CD4-positive, CD25-positive, alpha-beta regulatory T cell (primary cell): ENCODE measurements around the gene CHRD. TPM values are rescaled to one million over a fixed set of nuclear protein-coding genes. Genes with fewer than 3 reads are reported as not detected.

ENCODE experiments used
- ATAC-seq, 2 donors: fragments of 150-1000 bp; cut with Tn5 transposase; one replicate each; pipeline ENCODE4 v1.10.0; 2021; ENCODE audit warnings: low read depth in 2 of 2, moderate number of reproducible peaks in 2 of 2, moderate library complexity in 1 of 2
- DNase-seq, 3 donors: peaks; one replicate each; pipeline versions ENCODE4 v3.0.0 to v3.0.0-alpha.2; 2012 to 2022; ENCODE audit warnings: mixed read lengths in 1 of 3
- H3K27ac ChIP-seq: one replicate; pipeline ENCODE4 v1.7.0; 2013; ENCODE audit warnings: mild to moderate bottlenecking, low read length; ENCODE audit not compliant: insufficient read depth, poor library complexity, severe bottlenecking
- H3K27me3 ChIP-seq: one replicate; pipeline ENCODE4 v1.7.0; 2013; ENCODE audit warnings: low read length; ENCODE audit not compliant: control insufficient read depth, insufficient read depth
- H3K36me3 ChIP-seq: one replicate; pipeline ENCODE4 v1.7.0; 2013; ENCODE audit warnings: mild to moderate bottlenecking, low read length, moderate library complexity; ENCODE audit not compliant: control insufficient read depth, insufficient read depth
- H3K4me1 ChIP-seq: 2 replicates; pipeline ENCODE4 v1.7.0; 2013; ENCODE audit warnings: mild to moderate bottlenecking, low read length; ENCODE audit not compliant: insufficient read depth, control insufficient read depth, poor library complexity, severe bottlenecking
- H3K4me3 ChIP-seq: one replicate; pipeline ENCODE4 v1.7.0; 2013; ENCODE audit warnings: low read depth, mild to moderate bottlenecking, low read length, moderate library complexity
- H3K9me3 ChIP-seq, 2 experiments: 1 replicate in 1 of 2; 2 replicates in 1 of 2; pipeline ENCODE4 v1.7.0; 2013; ENCODE audit warnings: low read length in 2 of 2, mild to moderate bottlenecking in 1 of 2, moderate library complexity in 1 of 2; ENCODE audit not compliant: control insufficient read depth in 2 of 2
- H3K27ac Mint-ChIP-seq, 3 donors: one replicate each; pipeline ENCODE4 v1.8.0; 2020 to 2022; ENCODE audit warnings: mild to moderate bottlenecking in 3 of 3, mixed read lengths in 3 of 3, moderate library complexity in 2 of 3
- H3K27me3 Mint-ChIP-seq: one replicate; pipeline ENCODE4 v1.8.0; 2022; ENCODE audit warnings: mild to moderate bottlenecking, mixed read lengths
- H3K36me3 Mint-ChIP-seq: one replicate; pipeline ENCODE4 v1.8.0; 2020; ENCODE audit warnings: mixed read lengths
- H3K4me1 Mint-ChIP-seq, 4 donors: one replicate each; pipeline ENCODE4 v1.8.0; 2020 to 2022; ENCODE audit warnings: mixed read lengths in 4 of 4, mild to moderate bottlenecking in 1 of 4
- H3K4me3 Mint-ChIP-seq, 4 donors: one replicate each; pipeline ENCODE4 v1.8.0; 2020 to 2022; ENCODE audit warnings: mild to moderate bottlenecking in 4 of 4, mixed read lengths in 4 of 4, moderate library complexity in 3 of 4
- H3K9me3 Mint-ChIP-seq, 7 donors: one replicate each; pipeline ENCODE4 v1.8.0; 2020 to 2022; ENCODE audit warnings: mixed read lengths in 7 of 7, mild to moderate bottlenecking in 3 of 7, moderate library complexity in 2 of 7
- polyA plus RNA-seq, 4 donors: library from polyadenylated mRNA; unstranded; fragments of 300-500 nt; fragmentation: Illumina TruSeq; gene quantifications; one replicate each; pipeline ENCODE4 v1.2.3, GENCODE V29; 2021
- total RNA-seq: library from RNA; stranded (reverse); gene quantifications from one replicate; pipeline ENCODE4 v1.2.3, GENCODE V29; 2022

Gene CHRD
- total and polyA plus RNA-seq, 5 donors from 2014 or later = not detected

- Mint-ChIP-seq H3K36me3 (no peaks in the 10 kb centered on the region), H3K27me3 (peaks cover 50% of the 10 kb centered on the region), H3K9me3 (peaks cover 0 to 2% (median 0%) of the 10 kb centered on the region in 7 donors), H3K27ac (no peak overlapping the region), H3K4me3 (peak overlapping the region in 1 of 4 donors; percentile 51), H3K4me1 (peaks cover 0 to 16% (median 3%) of the 10 kb centered on the region in 4 donors)
- DNase-seq = no peak
- Histone ChIP-seq H3K27me3 (peaks cover 15% of the 10 kb centered on the region), H3K9me3 (no peaks in the 10 kb centered on the region), H3K36me3 (no peaks in the 10 kb centered on the region), H3K27ac (no peak overlapping the region), H3K4me1 (peaks cover 12% of the 10 kb centered on the region), H3K4me3 (no peak overlapping the region)
- ATAC-seq = no peak
These were observed 3.3 kb downstream of the CHRD start for GRCh38 chr3:184383033-184383740.

GRCh38 chr3:184384342-184384741, 4.5 kb downstream of the CHRD start:
- H3K36me3 Mint-ChIP-seq = no peaks in the 10 kb centered on the region
- Histone ChIP-seq H3K4me3 (no peak overlapping the region), H3K36me3 (no peaks in the 10 kb centered on the region), H3K27ac (no peak overlapping the region), H3K4me1 (peaks cover 12% of the 10 kb centered on the region), H3K27me3 (peaks cover 5% of the 10 kb centered on the region), H3K9me3 (no peaks in the 10 kb centered on the region)
- peaks cover 0 to 10% (median 3%) of the 10 kb centered on the region in 4 donors for H3K4me1 Mint-ChIP-seq
- peaks cover 0 to 1% (median 0%) of the 10 kb centered on the region in 7 donors for H3K9me3 Mint-ChIP-seq
- H3K4me3 Mint-ChIP-seq = no peak overlapping the region
- ATAC-seq = no peak
- H3K27me3 Mint-ChIP-seq = peaks cover 39% of the 10 kb centered on the region
- DNase-seq = no peak
- H3K27ac Mint-ChIP-seq = no peak overlapping the region

- Mint-ChIP-seq H3K27me3 (peaks cover 36% of the 10 kb centered on the region), H3K27ac (no peak overlapping the region), H3K4me3 (no peak overlapping the region), H3K36me3 (no peaks in the 10 kb centered on the region), H3K4me1 (peaks cover 0 to 9% (median 3%) of the 10 kb centered on the region in 4 donors), H3K9me3 (peaks cover 0 to 1% (median 0%) of the 10 kb centered on the region in 7 donors)
- Histone ChIP-seq H3K9me3 (no peaks in the 10 kb centered on the region), H3K36me3 (no peaks in the 10 kb centered on the region), H3K27ac (no peak overlapping the region), H3K27me3 (peaks cover 3% of the 10 kb centered on the region), H3K4me1 (peaks cover 12% of the 10 kb centered on the region), H3K4me3 (no peak overlapping the region)
- DNase-seq (no peak), ATAC-seq (no peak)
These were observed 5.1 kb downstream of the CHRD start for GRCh38 chr3:184384856-184385422.

- H3K9me3 Mint-ChIP-seq = peaks cover 0 to 1% (median 0%) of the 10 kb centered on the region in 7 donors
- H3K27ac Mint-ChIP-seq = no peak overlapping the region
- Histone ChIP-seq H3K27me3 (peaks cover 1% of the 10 kb centered on the region), H3K27ac (no peak overlapping the region), H3K4me1 (peaks cover 6% of the 10 kb centered on the region), H3K4me3 (no peak overlapping the region), H3K9me3 (no peaks in the 10 kb centered on the region), H3K36me3 (no peaks in the 10 kb centered on the region)
- ATAC-seq (no peak), DNase-seq (no peak)
- H3K4me1 Mint-ChIP-seq = peaks cover 0 to 4% (median 0%) of the 10 kb centered on the region in 4 donors
- H3K36me3 Mint-ChIP-seq = no peaks in the 10 kb centered on the region
- peaks cover 36% of the 10 kb centered on the region for H3K27me3 Mint-ChIP-seq
- H3K4me3 Mint-ChIP-seq = no peak overlapping the region
These were observed 6.4 kb downstream of the CHRD start for GRCh38 chr3:184386047-184386806.

- no peaks in the 10 kb centered on the region for H3K9me3 ChIP-seq
- no peaks in the 10 kb centered on the region for H3K4me1 Mint-ChIP-seq
- ATAC-seq (no peak), DNase-seq (no peak)
- no peak overlapping the region for H3K27ac Mint-ChIP-seq
- H3K4me3 ChIP-seq = no peak overlapping the region
- no peaks in the 10 kb centered on the region for H3K36me3 ChIP-seq
- no peak overlapping the region for H3K4me3 Mint-ChIP-seq
- peaks cover 2% of the 10 kb centered on the region for H3K27me3 ChIP-seq
- peaks cover 26% of the 10 kb centered on the region for H3K27me3 Mint-ChIP-seq
- no peaks in the 10 kb centered on the region for H3K36me3 Mint-ChIP-seq
- H3K27ac ChIP-seq = no peak overlapping the region
- no peaks in the 10 kb centered on the region for H3K4me1 ChIP-seq
- H3K9me3 Mint-ChIP-seq = peaks cover 0 to 1% (median 0%) of the 10 kb centered on the region in 7 donors
These were observed 7.4 kb downstream of the CHRD start for GRCh38 chr3:184387174-184387714.

- Histone ChIP-seq H3K4me3 (no peak overlapping the region), H3K27me3 (peaks cover 2% of the 10 kb centered on the region), H3K4me1 (no peaks in the 10 kb centered on the region), H3K9me3 (no peaks in the 10 kb centered on the region), H3K36me3 (no peaks in the 10 kb centered on the region), H3K27ac (no peak overlapping the region)
- H3K36me3 Mint-ChIP-seq = no peaks in the 10 kb centered on the region
- no peak for ATAC-seq
- no peak overlapping the region for H3K4me3 Mint-ChIP-seq
- peaks cover 16% of the 10 kb centered on the region for H3K27me3 Mint-ChIP-seq
- H3K9me3 Mint-ChIP-seq = peaks cover 0 to 1% (median 0%) of the 10 kb centered on the region in 7 donors
- H3K27ac Mint-ChIP-seq = no peak overlapping the region
- DNase-seq = no peak
- no peaks in the 10 kb centered on the region for H3K4me1 Mint-ChIP-seq
These were observed 8.5 kb downstream of the CHRD start for GRCh38 chr3:184388164-184388935.

GRCh38 chr3:184388936-184389230, 9.0 kb downstream of the CHRD start:
- Histone ChIP-seq H3K27me3 (peaks cover 2% of the 10 kb centered on the region), H3K9me3 (no peaks in the 10 kb centered on the region), H3K4me3 (no peak overlapping the region), H3K27ac (no peak overlapping the region), H3K4me1 (no peaks in the 10 kb centered on the region), H3K36me3 (no peaks in the 10 kb centered on the region)
- peaks cover 0 to 1% (median 0%) of the 10 kb centered on the region in 7 donors for H3K9me3 Mint-ChIP-seq
- peaks cover 16% of the 10 kb centered on the region for H3K27me3 Mint-ChIP-seq
- no peak for ATAC-seq
- H3K27ac Mint-ChIP-seq = no peak overlapping the region
- no peak overlapping the region for H3K4me3 Mint-ChIP-seq
- H3K36me3 Mint-ChIP-seq = no peaks in the 10 kb centered on the region
- H3K4me1 Mint-ChIP-seq = no peaks in the 10 kb centered on the region
- no peak for DNase-seq
